Spleen (tissue), 11 donors: ENCODE results near the gene RASA3. TPM values are rescaled to one million over a fixed set of nuclear protein-coding genes. Genes with fewer than 3 reads are reported as not detected.

Source experiments
- DNase-seq: peaks from one replicate; pipeline ENCODE4 v3.0.0-alpha.2; 2020
- H3K27ac ChIP-seq, 8 donors: fragments of 200-600 bp; sonication (generic) in 7 of 8; 1 replicate in 4 of 8; 2 replicates in 4 of 8; pipeline versions ENCODE4 v1.5.0 to v1.8.0; 2016 to 2021; ENCODE audit warnings: inconsistent platforms in 4 of 8, mild to moderate bottlenecking in 4 of 8, moderate library complexity in 1 of 8
- H3K27me3 ChIP-seq, 7 donors: fragments of 200-600 bp; sonication (generic) in 6 of 7; replicated peaks in 1 of 7; 1 replicate in 4 of 7; 2 replicates in 3 of 7; pipeline versions ENCODE4 v1.5.0 to v1.8.0; 2016 to 2021; ENCODE audit warnings: inconsistent platforms in 3 of 7, mild to moderate bottlenecking in 1 of 7
- H3K36me3 ChIP-seq, 6 donors: fragments of 200-600 bp; sonication (generic) in 5 of 6; 1 replicate in 4 of 6; 2 replicates in 2 of 6; pipeline versions ENCODE4 v1.5.0 to v1.8.0; 2016 to 2021; ENCODE audit warnings: inconsistent platforms in 2 of 6
- H3K4me1 ChIP-seq, 6 donors: fragments of 200-600 bp; sonication (generic) in 5 of 6; 1 replicate in 3 of 6; 2 replicates in 3 of 6; pipeline versions ENCODE4 v1.5.0 to v1.8.0; 2016 to 2021; ENCODE audit warnings: inconsistent platforms in 3 of 6
- H3K4me3 ChIP-seq, 8 donors: fragments of 200-600 bp; sonication (generic) in 7 of 8; 1 replicate in 4 of 8; 2 replicates in 4 of 8; pipeline versions ENCODE4 v1.5.0 to v1.8.0; 2016 to 2021; ENCODE audit warnings: inconsistent platforms in 4 of 8, mild to moderate bottlenecking in 4 of 8, moderate library complexity in 2 of 8
- H3K9me3 ChIP-seq, 8 donors: fragments of 200-600 bp; sonication (generic) in 7 of 8; 1 replicate in 4 of 8; 2 replicates in 4 of 8; pipeline versions ENCODE4 v1.5.0 to v1.8.0; 2016 to 2021; ENCODE audit warnings: inconsistent platforms in 4 of 8
- POLR2A ChIP-seq, 3 donors: fragments of 450-650 bp; IDR thresholded peaks; one replicate each; pipeline ENCODE4 v1.5.1; 2017; ENCODE audit warnings: antibody characterized with exemption in 3 of 3, mild to moderate bottlenecking in 1 of 3
- POLR2AphosphoS5 ChIP-seq, 3 donors: sonication (generic); formaldehyde crosslinking; IDR thresholded peaks; one replicate each; pipeline ENCODE4 v1.5.1; 2017; ENCODE audit warnings: antibody characterized with exemption in 3 of 3
- WGBS, 5 donors: extraction: QIAGEN DNeasy Blood & Tissue Kit in 3 of 5; methylation state at CpG; one replicate each; pipeline versions ENCODE4 v1.1.5 to v1.1.7; 2013 to 2018; 5-methylcytosine and 5-hydroxymethylcytosine counted together
- intact Hi-C: fragments of 100-400 bp; cut with DNase I; formaldehyde crosslinking; loops from one replicate; pipeline ENCODE4 v1.15.0; 2023; ENCODE audit warnings: low total_unique reads
- polyA plus RNA-seq, 3 donors: library from polyadenylated mRNA; stranded (reverse); fragments of 200-250 nt; gene quantifications; one replicate each; pipeline ENCODE4 v1.2.1, GENCODE V29; 2013
- total RNA-seq, 7 donors: library from RNA; depleted of rRNA in 3 of 7; stranded (reverse); fragments of >200 nt in 3 of 7; fragmentation: NEBNext Ultra II Directional in 4 of 7; extraction: Animal tissue kit (Norgen Biotek cat#: 25700) in 4 of 7; gene quantifications; one replicate each; pipeline versions ENCODE4 v1.1.0 to v1.2.1, GENCODE V29; 2016 to 2021
- TF ChIP-seq, protein P1 (sequence below), 11 experiments: fragments of 200-600 bp in 7 of 11; fragments of 450-650 bp in 4 of 11; sonication (generic) in 4 of 11; IDR thresholded peaks in 8 of 11; conservative IDR thresholded peaks in 3 of 11; 1 replicate in 7 of 11; 2 replicates in 4 of 11; pipeline versions ENCODE4 v1.4.0 to v1.8.0; 2016 to 2021; ENCODE audit warnings: antibody characterized with exemption in 11 of 11, inconsistent platforms in 4 of 11, mild to moderate bottlenecking in 1 of 11
- donor health status: healthy with polysubstance abuse.
- donor health status: DM: no; HTN: no; CAD: no; lungs with moderate emphysema.
- donor health status: DM: no; HTN: no; CAD: no.
- donor health status: Bipolar disorder and iron deficiency.
- donor health status: healthy.
- donor health status: DM: no; HTN: no; CAD: no.
- donor health status: DM: yes; HTN: yes; CAD: no.

Gene RASA3
- total and polyA plus RNA-seq, 10 donors = 11.7 to 52.8 (median 47.7) TPM

DNA sequence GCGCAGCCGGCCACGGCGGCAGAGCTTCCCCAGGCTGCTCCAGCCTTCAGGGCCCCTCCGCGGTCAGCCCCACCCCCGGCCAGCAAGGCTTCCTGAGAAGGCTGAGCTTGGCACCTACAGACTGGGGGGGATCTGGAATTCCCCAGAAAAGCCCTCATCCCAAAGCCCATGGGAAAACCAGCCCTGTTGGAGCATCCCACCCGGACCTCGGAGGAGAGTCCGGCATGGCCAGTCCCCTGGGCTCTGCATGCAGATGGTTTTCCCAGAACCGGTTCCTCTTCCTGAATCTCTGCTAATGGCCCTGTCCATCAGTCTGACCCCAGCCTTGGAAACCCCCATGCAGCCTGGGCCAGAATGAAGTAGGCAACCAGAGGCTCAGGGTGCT lies 10.3 kb downstream of the RASA3 start:
- no peaks in the 10 kb centered on the region for H3K9me3 ChIP-seq
- peaks cover 38 to 87% (median 80%) of the 10 kb centered on the region in 6 donors for H3K4me1 ChIP-seq
- DNase-seq = no peak
- TF ChIP-seq POLR2A (IDR thresholded peaks at IDR 0.05) = no peak
- no peak for TF ChIP-seq POLR2AphosphoS5 (IDR thresholded peaks at IDR 0.05)
- TF ChIP-seq, protein P1, sequence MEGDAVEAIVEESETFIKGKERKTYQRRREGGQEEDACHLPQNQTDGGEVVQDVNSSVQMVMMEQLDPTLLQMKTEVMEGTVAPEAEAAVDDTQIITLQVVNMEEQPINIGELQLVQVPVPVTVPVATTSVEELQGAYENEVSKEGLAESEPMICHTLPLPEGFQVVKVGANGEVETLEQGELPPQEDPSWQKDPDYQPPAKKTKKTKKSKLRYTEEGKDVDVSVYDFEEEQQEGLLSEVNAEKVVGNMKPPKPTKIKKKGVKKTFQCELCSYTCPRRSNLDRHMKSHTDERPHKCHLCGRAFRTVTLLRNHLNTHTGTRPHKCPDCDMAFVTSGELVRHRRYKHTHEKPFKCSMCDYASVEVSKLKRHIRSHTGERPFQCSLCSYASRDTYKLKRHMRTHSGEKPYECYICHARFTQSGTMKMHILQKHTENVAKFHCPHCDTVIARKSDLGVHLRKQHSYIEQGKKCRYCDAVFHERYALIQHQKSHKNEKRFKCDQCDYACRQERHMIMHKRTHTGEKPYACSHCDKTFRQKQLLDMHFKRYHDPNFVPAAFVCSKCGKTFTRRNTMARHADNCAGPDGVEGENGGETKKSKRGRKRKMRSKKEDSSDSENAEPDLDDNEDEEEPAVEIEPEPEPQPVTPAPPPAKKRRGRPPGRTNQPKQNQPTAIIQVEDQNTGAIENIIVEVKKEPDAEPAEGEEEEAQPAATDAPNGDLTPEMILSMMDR (IDR thresholded peaks at IDR 0.05 in 8 of 11, conservative IDR thresholded peaks at IDR 0.05 in 3 of 11) = no peak
- H3K4me3 ChIP-seq = no peak overlapping the region
- WGBS, 5 donors = 56 to 79% (median 72%) methylated on average over 11 of the region's 11 CpGs
- H3K36me3 ChIP-seq = peaks cover 0 to 5% (median 0%) of the 10 kb centered on the region in 6 donors
- H3K27me3 ChIP-seq = no peaks in the 10 kb centered on the region
- peak overlapping the region in 7 of 8 donors; percentile 14 to 64 (median 45) for H3K27ac ChIP-seq
- intact Hi-C loops = no loop called here

DNA sequence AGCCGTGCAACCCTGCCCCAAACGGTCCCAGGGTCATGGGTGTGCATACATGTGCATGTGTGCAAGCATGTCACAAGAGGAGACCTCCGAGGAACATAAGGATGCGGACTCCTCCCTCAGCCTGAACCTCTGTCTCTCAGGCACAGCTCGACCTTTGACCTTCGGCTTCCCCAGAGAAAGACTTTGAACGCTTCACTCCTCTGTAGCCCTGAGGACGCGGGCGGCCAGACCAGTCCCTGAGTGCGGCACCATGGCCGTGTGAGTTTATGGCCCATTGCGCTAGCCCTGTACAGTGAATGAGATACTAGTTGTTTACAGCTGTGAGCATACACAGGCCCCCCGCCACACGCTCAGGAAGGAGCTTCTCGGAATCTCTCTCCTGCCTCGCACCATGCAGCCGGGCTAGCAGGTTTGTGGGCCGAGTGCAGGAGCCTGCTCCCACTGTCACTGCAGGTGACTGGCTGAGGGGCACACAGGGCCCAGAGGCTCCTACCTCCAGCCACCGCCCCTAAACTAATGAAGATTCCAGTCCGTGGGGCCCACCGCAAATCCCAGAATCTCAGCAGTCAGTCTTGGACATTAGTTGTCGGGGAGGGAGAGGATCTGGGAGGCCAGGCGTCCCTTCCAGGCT lies 10.8 kb downstream of the RASA3 start:
- TF ChIP-seq, protein P1 (IDR thresholded peaks at IDR 0.05 in 8 of 11, conservative IDR thresholded peaks at IDR 0.05 in 3 of 11) = no peak
- no peak for TF ChIP-seq POLR2AphosphoS5 (IDR thresholded peaks at IDR 0.05)
- no peak for TF ChIP-seq POLR2A (IDR thresholded peaks at IDR 0.05)
- no peaks in the 10 kb centered on the region for H3K27me3 ChIP-seq
- no peak overlapping the region for H3K4me3 ChIP-seq
- intact Hi-C loops = no loop called here
- peak overlapping the region in 7 of 8 donors; percentile 14 to 64 (median 45) for H3K27ac ChIP-seq
- H3K36me3 ChIP-seq = peaks cover 0 to 5% (median 0%) of the 10 kb centered on the region in 6 donors
- H3K9me3 ChIP-seq = no peaks in the 10 kb centered on the region
- DNase-seq = no peak
- 84 to 94% (median 89%) methylated on average over 23 to 24 of the region's 24 CpGs for WGBS, 5 donors
- H3K4me1 ChIP-seq = peaks cover 33 to 82% (median 74%) of the 10 kb centered on the region in 6 donors

DNA sequence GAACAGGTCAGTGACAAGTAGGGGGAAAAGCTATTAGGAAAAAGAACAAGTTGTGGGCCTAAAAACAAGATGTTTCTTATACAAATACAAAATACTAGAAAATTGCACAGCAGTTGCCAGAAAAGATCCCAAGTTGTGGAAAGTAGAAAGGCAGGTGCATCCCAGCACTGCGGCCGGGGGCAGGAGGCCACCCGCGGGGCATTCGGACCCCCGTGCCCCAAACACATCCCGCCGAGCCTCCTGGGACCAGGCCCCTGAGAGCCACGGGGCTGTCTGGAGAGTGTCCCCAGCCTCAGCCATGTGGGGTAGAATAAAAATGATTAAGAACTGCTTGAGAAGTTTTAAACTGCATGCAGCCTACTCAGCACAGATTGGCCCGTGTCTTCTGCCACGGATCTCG lies 11.4 kb downstream of the RASA3 start:
- Histone ChIP-seq H3K9me3 (no peaks in the 10 kb centered on the region), H3K27me3 (no peaks in the 10 kb centered on the region), H3K36me3 (peaks cover 0 to 5% (median 0%) of the 10 kb centered on the region in 6 donors), H3K4me1 (peaks cover 31 to 77% (median 72%) of the 10 kb centered on the region in 6 donors), H3K4me3 (no peak overlapping the region), H3K27ac (peak overlapping the region in 6 of 8 donors; percentile 29 to 64 (median 50))
- intact Hi-C loops = no loop called here
- 84 to 92% (median 90%) methylated on average over 12 of the region's 12 CpGs for WGBS, 5 donors
- no peak for DNase-seq
- TF ChIP-seq, protein P1 (IDR thresholded peaks at IDR 0.05 in 8 of 11, conservative IDR thresholded peaks at IDR 0.05 in 3 of 11) = no peak
- TF ChIP-seq POLR2AphosphoS5 (IDR thresholded peaks at IDR 0.05) (no peak), POLR2A (IDR thresholded peaks at IDR 0.05) (no peak)

DNA sequence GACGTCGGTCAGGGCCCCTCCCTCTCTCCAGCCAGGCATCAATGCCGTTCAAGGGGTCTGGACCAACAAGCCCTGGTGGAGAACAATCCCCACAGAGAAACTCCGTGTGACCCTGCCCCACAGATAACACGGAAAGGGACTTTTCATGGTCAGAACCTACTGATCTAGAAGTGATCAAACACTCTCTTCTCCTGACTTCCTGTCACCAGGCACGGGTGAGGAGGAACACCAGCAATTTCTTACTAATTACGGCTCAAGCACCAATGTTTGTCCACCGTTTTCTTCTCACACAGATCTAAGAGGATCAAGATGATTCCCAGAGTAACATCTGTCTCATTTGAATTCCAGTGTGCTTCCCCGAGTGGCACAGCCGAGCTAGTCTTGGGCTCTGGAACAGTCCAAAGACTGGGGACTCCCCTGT lies 11.8 kb downstream of the RASA3 start:
- H3K27ac ChIP-seq = peak overlapping the region in 6 of 8 donors; percentile 29 to 64 (median 50)
- 38 to 53% (median 51%) methylated on average over 10 of the region's 10 CpGs for WGBS, 5 donors
- no peaks in the 10 kb centered on the region for H3K9me3 ChIP-seq
- peaks cover 0 to 5% (median 0%) of the 10 kb centered on the region in 6 donors for H3K36me3 ChIP-seq
- peaks cover 31 to 80% (median 75%) of the 10 kb centered on the region in 6 donors for H3K4me1 ChIP-seq
- H3K27me3 ChIP-seq = no peaks in the 10 kb centered on the region
- DNase-seq = no peak
- H3K4me3 ChIP-seq = no peak overlapping the region
- no peak for TF ChIP-seq POLR2A (IDR thresholded peaks at IDR 0.05)
- no peak for TF ChIP-seq POLR2AphosphoS5 (IDR thresholded peaks at IDR 0.05)
- TF ChIP-seq, protein P1 (IDR thresholded peaks at IDR 0.05 in 8 of 11, conservative IDR thresholded peaks at IDR 0.05 in 3 of 11) = no peak
- intact Hi-C loops = no loop called here
